LoVo (cell line): ENCODE results near the gene WEE2.
"Not testable (repeated sequence)": the region's sequence is repeated elsewhere in the genome, so short reads cannot be mapped to it uniquely, and the experiment has no call there.

ENCODE experiments used
- DNase-seq: peaks from one replicate; pipeline ENCODE4 v3.0.0-alpha.2; 2016; ENCODE audit warnings: low spot score

WEE2 gene

GRCh38 chr7:141708351-141708750 lies at the start of gene WEE2:
WEE2 (plus strand) TSS chr7:141708353; CDS start chr7:141708759, 406 bp downstream.
- DNase-seq, result no peak

GRCh38 chr7:141659501-141659900 lies 48.7 kb upstream of the WEE2 start:
- DNase-seq, result no peak

GRCh38 chr7:141660259-141660658 lies 47.9 kb upstream of the WEE2 start:
- DNase-seq, result no peak

- peak; percentile 84 for DNase-seq
These were observed 44.9 kb upstream of the WEE2 start for GRCh38 chr7:141663081-141663849.

GRCh38 chr7:141664450-141664849 lies 43.7 kb upstream of the WEE2 start:
- DNase-seq, result no peak

- no peak for DNase-seq
These were observed 42.7 kb upstream of the WEE2 start for GRCh38 chr7:141665208-141666035.

- DNase-seq, result no peak
These were observed 42.1 kb upstream of the WEE2 start for GRCh38 chr7:141666071-141666470.

- DNase-seq, result no peak
These were observed 39.3 kb upstream of the WEE2 start for GRCh38 chr7:141668853-141669252.

GRCh38 chr7:141671705-141672496 lies 36.3 kb upstream of the WEE2 start:
- no peak for DNase-seq

- DNase-seq, result no peak
These were observed 34.8 kb upstream of the WEE2 start for GRCh38 chr7:141673346-141673745.

GRCh38 chr7:141674171-141674671 lies 33.9 kb upstream of the WEE2 start:
- DNase-seq, result no peak

- no peak for DNase-seq
These were observed 33.5 kb upstream of the WEE2 start for GRCh38 chr7:141674702-141675101.

GRCh38 chr7:141675436-141676215 lies 32.5 kb upstream of the WEE2 start:
- DNase-seq, result no peak

GRCh38 chr7:141676618-141677017 lies 31.5 kb upstream of the WEE2 start:
- no peak for DNase-seq

- DNase-seq, result no peak
These were observed 29.1 kb upstream of the WEE2 start for GRCh38 chr7:141679014-141679413.

GRCh38 chr7:141685285-141686023 lies 22.7 kb upstream of the WEE2 start:
- DNase-seq, result no peak

GRCh38 chr7:141686074-141686473 lies 22.1 kb upstream of the WEE2 start:
- DNase-seq, result no peak

- DNase-seq, result no peak
These were observed 21.5 kb upstream of the WEE2 start for GRCh38 chr7:141686670-141687069.

- no peak for DNase-seq
These were observed 20.1 kb upstream of the WEE2 start for GRCh38 chr7:141688043-141688442.

GRCh38 chr7:141689072-141689825 lies 18.9 kb upstream of the WEE2 start:
- DNase-seq, result not testable (repeated sequence)
